NCI-H2196 treated with DMSO at 0.1 percent for 48 hours (cell line): Measurements from ENCODE around the gene XPC.

Experiments
- DNase-seq: peaks from one replicate; lab custom pipeline; 2025; ENCODE audit not compliant: unreplicated experiment; lab: John Stamatoyannopoulos, UW

Gene XPC

DNA sequence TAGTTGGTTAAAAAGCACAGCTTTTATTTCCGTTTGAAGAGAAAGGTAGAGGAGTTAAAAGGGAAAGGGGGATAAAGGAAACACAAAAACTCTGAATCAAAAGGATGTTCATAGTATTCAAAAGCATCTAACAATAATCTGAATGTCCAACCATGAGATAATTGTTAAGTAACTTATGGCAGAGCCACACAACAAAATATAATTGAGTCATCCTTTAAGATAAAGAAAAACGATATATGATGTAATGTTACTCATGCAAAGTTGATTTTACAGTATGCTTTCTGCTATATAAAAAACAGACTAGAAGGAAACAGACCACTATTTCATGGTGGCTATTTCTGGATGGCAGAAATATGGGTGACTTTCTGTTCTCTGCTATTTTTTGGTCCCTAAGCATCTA is 3.9 kb downstream of the XPC start:
- DNase-seq: no peak

DNA sequence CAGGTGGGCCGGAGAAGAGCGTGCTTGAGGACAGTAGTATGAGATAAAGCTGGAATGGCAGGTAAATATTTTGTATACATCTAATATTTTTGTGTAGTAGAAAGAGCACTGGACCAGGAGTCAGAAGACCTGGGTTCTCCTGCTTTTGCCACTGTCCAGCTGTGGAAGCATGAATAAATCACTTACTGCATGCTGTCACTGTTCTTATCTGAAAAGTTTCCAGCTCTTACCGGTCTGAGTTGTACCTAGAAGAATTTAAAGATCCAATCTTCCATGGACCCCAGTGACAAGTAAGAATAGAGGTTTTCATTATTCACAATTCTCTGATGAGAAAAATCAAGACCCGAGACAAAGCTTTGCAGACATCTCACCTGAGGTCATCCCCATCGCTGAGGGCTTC is 5.9 kb downstream of the XPC start:
- DNase-seq: no peak

DNA sequence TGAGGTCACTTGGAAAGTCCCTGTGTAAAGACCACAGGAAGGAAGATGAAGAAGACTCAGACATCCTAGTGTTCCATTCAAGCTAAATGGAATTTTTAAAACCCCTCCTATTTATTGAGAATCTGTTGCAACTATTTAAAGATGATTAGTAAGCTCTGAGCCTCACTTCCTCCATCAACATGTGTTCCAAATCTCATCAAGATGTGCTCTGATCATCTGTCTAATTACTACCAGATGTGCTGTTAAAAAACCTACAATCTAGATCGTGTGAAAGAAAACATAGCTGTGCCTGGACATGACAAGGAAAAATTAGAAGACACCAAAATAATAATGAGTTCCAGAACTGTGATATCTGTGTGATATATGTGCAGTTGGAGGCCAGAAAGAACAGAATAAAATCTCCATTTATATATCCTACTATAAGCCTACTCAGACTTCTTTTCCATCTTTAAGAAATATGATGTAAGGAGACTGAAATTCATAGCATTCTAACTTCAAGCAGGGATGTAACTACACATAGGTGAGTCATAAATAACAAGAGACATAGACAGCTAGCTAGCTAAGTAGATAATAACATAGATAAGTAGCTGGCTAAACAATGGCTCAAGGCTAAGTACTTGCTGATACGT is 7.8 kb downstream of the XPC start:
- no peak for DNase-seq

DNA sequence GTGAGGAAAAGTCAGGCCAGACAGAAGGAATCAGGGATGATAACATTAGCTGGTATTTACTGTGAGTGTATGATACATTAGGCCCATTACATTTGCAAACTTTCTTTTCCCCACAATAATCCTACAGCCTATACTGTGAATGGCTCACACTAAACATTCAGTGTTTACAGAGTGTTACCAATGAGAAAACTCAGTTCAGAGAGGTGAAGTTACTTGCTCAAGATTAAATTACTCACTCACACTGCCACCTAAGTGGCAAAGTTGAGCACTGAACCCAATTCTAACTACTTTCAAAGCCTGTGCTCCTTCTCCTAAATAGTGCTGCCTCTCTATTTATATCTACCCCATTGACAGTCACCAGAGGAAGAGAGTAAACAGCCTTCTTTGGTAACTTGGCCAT is 8.5 kb downstream of the XPC start:
- no peak for DNase-seq

DNA sequence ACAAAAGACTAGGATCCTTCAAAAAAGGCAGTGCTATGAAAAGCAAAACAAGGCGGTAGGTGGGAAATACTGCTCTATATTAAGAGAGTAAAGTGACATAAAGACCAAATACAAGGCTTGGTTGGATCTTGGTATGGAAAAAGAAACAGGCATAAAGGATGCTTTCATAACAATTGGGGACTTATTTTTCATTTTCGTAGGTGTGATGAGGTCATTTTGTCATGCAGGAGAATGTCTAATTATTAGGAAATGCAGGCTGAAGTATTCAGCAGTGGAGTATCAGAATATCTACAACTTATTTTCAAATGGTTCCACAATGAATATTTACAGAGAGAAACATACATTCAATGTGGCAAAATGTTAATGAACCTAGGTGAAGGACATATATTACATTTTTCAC is 9.0 kb downstream of the XPC start:
- DNase-seq: no peak

DNA sequence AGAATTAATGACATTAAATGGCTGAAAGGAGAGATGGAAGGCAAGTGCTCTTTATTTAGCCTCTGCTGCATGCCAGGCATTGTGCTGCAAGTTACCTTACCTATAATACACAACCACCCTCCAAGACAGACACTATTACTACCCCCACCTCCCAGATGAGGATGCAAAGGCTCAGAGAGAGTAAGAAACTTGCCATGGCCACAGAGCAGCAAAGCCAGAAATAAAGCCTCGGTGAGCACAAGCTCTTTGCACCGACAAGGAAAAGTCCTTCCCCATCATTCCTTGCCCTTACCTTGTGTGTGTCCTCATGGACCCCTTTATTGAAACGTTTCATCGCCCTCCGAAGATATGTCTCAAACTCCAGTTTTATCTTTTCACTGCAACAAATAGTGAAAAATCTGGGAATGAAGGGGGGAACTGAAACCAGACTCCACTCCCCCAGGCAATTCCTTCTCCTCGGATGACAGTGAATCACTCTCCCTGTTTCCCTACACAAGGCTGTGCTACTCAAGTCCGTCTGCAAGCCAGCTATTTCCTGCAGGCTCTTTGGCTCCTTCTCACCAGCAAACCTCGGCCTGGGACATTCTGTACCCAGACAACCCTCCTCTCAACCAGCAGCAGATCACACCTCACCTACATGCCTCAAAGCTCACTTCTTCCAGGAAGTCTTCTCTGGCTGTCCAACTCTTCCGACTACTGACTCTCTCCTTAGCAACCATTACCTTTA is 11.4 kb downstream of the XPC start:
- no peak for DNase-seq

DNA sequence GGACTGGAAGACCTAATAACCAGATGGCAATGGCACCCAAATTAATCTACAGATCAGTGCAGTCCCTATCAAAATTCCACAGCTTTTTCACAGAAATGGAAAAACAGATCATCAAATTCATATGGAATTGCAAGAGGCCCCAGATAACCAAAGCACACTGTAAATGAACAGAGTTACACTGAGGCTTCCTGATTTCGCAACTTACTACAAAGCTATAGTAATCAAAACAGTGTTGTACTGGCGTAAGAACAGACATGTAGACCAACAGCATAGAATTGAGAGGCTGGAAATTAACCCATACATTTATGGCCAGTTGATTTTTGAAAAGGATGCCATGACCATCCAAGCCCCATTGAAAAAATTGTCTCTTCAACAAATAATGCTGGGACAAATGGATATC is 16.2 kb downstream of the XPC start:
- DNase-seq: no peak

DNA sequence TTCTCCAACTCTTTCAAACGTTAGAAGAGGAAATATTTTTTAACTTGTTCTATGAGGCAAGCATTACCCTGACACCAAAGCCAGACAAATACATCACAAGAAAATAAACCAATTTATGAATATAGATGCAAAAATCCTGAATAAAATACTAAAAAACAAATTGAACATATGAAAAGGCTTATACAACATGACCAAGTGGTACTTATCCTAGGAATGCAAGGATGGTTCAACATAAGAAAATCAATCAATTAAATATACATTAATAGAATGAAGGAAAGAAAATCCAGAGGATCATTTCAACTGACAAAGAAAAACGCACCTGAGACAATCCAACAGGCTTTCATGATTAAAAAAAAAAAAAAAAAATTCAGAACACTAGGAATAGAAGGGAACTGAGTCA is 17.1 kb downstream of the XPC start:
- DNase-seq: no peak

DNA sequence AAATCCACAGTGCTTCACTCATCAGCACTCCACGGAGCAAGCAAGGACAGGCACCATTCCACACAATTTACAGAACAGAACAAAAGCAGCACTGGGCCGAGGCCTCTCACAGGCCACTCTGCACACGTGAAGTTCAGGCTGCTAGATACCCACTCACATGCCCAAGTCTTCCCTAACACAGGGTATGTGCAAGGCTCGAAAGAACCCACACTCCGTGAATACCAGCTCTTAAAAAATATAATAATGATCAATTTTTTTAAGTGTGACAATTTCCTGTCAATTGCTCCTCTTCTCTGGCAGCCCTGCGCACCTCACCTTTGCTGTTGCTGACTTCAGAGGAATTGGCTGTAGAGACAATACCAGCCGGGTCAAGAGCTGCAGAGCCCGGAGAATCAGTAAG is 19.0 kb downstream of the XPC start:
- no peak for DNase-seq

DNA sequence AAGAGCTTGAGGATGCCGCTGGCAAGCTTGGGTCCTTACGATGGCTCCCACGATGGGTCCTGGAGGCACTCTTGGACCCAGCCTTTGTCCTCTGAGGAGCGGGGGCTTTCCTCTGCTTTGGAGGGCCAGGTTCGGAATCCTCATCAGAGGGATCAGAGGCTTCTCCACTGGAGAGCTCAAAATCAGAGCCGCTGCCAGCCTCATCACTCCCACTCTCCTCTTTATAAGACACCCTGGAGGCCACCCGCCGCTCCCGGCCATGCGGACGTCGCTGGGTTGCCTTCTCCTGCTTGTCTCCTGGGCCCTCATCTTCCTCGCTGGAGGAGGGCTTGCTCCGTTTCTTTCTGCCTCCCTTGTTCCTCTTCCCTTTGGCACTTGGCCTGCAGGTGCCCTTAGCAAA is 20.0 kb downstream of the XPC start:
- DNase-seq: no peak

DNA sequence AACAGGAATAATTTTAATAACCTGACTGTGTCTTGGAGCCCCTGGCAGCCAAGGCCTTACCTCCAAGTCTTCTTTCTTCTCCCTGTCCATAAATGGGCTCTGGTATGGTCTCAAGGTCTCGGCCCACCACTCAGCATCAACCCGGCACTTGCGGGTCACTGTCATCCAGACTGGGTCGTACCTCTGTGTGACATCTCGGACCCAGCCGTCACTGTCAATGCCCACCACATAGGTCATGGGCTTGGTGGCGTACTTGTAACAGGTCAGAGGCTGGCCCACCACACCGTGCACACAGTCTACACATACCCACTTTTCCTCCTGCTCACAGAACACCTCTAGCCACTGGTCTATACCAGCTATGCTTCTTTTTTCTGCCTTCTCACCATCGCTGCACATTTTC is 20.4 kb downstream of the XPC start:
- DNase-seq: no peak

DNA sequence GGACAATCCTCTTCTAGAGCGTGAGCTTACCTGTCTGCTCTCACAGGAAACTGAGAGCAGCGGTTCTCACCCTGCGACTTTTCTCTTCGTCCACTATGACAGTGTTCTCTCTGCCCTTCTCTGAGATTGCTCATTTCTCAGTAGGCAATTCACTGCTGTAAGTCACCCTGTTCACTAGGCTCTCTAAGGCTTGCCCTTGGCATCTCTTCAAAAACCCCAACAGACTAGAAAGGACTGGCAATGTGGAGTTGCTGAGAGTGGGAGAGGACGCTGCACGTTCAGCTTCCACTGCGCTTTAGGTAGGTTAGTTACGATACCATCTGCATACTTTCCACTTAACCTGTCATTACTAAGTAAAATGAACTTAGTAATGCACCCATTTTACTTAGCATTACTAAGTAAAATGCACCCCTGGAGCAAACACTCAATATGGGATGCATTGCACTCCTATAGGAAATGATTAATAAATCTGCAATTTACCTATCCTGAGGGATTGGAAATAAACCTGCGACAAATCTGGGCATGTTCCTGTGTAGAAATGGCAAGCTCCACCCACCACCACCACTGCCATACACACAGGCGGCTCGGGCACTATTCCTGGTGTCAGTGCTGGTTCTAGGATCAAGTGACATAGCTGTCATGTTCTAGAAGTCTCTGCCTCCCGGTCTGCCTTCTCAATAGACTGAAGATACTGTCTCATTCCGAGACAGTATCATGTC is 21.4 kb downstream of the XPC start:
- no peak for DNase-seq

DNA sequence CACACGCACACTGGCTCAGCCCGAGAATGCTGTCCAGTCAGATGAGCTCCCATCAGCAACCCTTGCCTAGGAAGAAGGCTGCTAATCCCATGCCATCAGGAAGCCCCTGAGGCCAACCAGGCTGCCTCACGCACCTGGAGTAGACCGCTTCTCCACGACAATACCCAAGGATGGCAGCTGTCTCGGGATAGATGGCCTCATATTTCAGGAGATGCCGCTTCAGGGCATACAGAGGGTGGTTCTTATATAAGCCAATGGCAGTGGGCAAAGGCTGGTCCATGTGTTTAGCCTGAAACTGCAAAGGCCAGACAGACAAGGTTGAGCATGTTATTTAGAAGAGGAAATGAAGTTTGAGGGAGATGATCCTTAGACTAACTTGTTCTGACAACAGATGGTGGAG is 22.2 kb downstream of the XPC start:
- no peak for DNase-seq

DNA sequence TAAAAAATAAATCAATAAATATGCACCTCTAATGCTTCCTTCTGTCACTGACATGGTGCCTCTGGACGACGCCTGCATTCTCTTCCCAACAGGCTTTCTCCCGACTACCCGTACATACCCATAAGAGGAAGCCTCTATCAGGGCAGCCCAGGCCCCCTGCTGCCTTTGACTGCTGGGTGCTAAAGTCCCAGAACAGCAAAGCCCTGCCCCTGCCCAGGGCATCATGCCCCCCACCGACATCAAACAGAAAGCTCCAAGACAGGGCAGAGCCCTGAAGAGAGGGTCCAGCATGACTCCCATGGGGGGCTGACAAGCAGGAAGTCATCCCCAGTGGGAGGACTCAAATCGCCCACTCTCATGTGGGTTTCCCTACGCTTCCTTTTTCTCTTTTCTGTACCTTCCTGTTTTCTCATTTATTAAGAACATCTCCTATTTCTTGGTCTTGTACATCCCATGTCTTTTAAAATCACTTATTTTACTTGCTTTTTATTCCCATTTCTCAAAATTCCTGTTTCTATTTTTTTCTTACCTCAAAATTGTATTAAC is 23.4 kb downstream of the XPC start:
- DNase-seq: no peak

DNA sequence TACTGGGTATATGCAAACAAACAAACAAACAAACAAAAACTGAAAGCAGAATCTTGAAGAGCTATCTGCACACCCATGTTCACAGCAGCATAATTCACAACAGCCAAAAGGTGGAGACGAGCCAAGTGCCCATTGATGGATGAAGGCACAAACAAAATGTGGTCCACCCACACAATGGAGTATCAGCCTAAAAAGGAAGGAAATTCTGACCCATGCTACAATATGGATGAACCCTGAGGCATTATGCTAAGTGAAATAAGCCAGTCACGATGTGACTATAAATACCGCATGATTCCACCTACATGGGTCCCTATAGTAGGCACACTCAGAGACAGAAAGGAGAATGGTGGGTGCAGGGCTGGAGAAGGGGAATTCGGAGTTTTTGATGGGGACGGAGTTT is 24.1 kb downstream of the XPC start:
- DNase-seq: no peak

DNA sequence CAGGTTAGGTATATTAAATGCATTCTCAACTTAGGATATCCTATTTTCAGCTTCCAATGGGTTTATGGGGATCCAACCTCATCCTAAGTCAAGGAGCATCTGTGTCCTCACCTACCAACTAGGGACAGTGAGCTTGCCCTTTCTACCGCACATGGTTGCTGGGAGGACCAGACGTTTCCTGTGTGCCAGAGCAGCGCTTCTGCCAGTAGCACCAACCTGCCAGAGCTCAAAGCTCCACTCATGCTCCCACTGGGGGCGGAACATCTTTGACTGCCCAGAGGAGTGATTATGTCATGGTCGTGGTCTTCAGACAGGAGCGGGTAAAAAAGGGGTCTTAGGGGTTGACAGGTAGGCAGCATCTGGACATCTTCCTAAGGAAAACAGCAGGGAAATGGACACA is 24.7 kb downstream of the XPC start:
- DNase-seq: no peak

DNA sequence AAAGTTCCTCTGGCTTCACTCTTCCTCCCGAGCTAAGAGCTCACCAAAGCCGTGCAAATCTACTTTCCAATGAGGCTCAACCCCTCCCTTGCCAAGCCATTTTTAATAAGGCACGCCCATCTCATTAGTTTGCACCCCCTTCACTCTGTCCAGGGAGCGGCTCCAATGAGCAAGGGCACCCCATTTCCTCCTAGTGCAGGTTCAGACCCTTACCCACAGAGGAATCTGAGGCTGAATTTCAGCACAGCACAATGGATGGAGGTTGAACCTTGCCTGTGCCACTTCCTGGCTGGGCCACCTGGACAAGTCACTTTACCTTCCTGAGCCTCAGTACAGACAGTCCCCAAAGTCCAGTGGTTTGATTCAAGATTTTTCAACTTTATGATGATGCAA is 25.4 kb downstream of the XPC start:
- no peak for DNase-seq

DNA sequence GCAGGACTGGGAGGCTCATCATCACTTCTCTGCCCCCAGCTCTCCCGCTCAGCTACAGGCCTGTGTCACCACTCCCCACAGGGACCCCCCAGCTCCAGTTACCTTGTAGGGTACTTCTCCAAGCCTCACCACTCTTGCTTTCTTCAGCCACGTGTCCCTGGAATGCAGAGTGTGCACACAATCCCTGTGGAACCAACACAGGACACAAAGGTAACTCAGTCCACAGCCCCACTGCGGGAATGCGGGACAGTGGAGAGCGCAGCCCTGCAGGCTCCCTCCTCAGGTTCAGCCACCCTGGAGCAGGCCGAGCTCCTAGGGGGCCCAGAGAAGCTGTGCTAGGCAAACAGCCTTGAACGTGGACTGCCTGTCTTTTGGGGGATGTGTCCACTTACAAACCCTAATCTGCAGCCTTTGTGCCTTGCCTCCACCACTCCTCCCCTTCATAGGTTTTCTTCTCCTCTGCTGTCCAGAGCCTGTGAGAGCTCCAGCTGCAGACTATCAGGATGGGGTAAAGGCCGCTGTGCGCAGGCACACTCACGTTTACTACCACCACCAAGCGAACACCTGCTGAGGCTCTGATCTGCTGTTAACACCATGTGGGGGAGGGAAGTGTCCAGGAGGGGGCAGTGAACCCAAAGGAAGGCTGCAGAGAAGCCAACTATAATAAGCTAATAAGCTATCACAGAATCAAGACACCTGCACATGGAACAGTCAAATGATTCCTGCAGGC is 26.0 kb downstream of the XPC start:
- DNase-seq: peak; percentile 1

DNA sequence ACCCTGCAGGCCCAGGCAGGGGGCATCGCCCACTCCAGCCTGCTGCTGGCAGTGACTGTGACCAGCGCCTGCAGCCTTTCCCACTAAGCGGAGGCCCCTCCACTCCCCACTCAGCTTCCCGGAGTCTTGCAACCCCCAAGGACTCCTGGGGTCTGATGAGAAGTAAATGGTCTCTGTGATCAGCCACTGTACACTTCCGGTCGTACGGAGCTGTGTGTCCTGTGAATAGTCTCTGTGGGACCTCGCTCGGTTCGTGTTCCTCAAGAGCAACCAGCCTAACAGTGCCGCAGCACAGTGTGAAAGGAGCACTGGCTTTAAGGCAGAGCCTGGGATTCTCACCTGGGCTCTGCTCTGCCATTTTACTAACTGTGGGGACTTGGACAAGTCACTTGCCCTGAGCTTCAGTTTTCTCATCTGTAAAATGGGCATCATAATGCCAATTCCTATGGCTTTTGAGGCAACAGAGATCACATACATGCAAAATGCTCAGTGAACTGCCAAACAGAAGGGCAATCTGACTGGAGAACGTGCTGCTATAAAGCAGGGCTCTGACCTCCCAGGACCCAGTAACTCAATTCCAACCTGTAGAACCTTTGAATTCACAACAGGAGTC is 26.8 kb downstream of the XPC start:
- no peak for DNase-seq

DNA sequence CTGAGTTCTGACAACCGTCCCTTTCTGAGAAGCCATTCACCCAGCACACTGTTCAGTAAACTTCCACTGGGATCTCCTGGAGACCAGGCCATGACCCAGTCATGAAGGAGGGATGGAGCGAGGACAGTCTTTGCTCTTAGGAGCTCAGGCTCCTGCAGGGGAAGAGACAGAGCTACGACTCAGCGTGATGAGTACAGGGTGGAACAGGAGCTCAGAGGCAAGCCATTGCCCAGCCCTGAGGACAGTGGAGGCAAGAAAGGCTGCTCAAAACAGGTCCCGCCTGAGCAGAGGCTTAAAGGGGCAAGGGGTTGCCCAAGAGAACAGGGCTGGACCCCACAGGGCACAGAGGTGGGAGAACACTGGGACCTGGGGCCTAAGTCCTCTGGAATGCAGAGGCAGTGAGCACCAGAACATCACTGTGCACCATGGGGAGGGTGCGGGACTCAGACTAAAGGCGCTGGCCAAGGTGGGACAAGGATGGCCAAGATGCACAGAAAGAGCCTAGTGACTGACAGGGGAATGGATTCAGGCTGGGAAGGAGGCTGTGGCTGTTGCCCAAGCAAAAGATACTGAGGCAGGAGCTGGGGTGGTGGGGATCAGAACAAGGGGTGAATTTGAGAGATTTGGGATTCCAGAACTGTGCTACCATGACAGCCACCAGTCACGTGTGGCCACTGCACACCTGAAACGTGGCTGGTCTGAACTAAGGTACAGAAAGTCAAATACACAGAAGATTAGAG is 27.7 kb downstream of the XPC start:
- DNase-seq: no peak
